CD4-positive, alpha-beta T cell treated with Interleukin-4 for 4 hours (primary cell): ENCODE data around the gene ECM2.

Experiments used
- DNase-seq: peaks from one replicate; pipeline ENCODE4 v3.0.0-alpha.2; 2020

ECM2 gene

GRCh38 chr9:92527291-92527828 is 8.4 kb downstream of the ECM2 start:
- DNase-seq, result no peak

DNA sequence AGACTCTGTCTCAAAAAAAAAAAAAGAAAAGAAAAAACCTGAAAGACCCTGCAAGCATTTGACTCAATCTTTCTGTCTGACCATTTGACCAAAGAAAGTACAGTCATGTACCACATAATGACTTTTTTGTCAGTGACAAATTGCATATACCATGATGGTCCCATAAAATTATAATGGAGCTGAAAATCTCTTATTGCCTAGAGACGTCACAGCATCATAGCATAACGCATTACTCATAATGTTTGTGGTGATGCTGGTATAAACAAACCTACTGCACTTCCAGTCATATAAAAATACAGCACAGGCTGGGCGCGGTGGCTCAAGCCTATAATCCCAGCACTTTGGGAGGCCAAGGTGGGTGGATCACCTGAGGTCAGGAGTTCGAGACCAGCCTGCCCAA is 10.5 kb downstream of the ECM2 start:
- no peak for DNase-seq

DNA sequence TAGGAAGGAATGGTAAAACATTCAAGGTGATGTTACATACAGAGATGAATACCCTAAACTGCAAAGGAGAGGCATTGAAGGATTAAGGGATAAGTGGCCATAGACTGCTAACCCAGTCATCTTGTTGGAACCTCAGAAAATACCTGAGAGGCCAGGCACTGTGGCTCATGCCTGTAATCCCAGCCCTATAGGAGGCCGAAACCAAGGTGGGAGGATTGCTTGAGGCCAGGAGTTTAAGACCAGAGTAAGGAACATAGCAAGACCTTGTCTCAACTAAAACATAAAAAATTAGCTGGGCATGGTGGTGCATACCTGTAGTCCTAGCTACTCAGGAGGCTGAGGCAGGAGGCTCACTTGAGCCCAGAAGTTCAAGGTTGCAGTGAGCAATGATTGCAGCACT is 10.9 kb downstream of the ECM2 start:
- DNase-seq, result no peak

DNA sequence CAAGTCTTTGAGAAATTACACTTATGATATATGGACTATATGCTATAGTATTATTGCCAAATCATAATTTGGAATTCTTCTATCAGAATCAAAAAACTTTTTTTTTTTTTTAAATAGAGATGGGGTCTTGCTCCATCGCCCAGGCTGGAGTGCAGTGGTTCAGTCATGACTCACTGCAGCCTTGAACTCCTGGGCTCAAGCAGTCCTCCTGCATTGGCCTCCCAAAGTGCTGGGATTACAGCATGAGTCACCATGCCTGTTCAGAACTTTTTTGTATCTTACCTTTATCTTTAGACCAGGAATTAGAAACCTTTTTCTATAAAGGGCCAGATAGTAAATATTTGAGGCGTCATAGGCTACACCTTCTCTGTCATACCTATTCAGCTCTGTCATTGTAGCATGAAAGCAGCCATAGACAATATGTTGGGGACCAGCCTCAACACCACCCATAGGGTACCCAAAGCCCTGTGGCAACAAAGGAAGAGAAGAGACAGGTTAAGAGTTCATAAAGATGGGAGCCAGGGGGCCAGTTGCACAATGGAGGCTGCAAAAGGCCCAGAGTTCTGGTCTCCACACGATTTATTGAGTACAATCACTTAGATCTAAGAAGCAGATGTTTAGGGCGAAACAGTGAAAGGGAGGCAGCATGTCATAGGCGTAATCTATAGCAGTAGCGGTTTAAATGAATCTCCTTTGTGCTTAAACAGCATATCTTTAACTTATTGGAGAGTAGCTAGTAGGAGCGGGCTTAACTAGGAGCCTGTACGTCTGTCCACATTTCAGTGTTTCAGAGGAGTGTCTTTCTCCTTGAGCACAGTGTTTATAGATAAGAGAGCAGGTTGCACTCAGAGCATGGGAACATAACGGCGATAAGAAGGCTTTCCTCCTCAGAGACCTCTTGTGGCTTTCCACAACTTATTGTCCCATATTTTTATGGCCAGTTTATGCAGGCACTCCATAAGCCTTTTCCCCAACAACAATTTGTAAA is 12.5 kb downstream of the ECM2 start:
- no peak for DNase-seq

DNA sequence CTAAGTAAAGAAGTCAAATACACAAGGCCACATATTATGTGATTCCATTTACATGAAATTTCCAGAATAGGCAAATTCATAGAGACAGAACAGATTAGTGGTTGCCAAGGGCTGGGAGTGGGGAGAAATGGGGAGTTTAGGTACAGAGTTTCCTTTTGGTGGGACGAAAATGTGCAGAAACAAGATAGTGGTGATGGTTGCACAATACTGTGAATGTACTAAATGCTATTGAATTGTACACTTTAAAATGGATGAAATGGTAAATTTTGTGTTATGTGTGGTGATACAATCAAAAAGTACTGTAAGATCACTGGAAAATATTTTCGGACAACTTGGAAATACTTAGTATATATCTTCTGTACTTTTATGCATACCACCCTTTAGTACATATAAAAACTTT is 15.0 kb downstream of the ECM2 start:
- no peak for DNase-seq

GRCh38 chr9:92518199-92518598 is 17.6 kb downstream of the ECM2 start:
- no peak for DNase-seq

DNA sequence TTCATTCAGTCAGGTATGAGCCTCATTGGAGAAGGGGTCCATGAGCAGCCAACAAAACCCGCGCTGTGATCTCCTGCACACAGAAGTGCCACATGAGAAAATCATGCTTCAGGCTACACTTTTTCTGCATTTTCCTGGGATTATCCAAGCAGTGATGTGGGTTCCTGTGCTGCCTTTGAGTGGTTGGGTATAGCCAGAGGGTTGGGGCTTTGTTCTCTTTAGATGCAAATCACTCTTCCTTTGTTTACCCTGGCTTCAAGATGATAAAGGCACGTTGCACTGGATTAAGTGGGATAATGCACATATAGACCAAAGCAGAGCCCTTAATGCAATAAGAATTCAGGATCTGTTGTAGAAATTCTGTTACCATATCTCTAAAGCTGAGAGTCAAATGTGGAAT is 18.7 kb downstream of the ECM2 start:
- DNase-seq, result no peak

DNA sequence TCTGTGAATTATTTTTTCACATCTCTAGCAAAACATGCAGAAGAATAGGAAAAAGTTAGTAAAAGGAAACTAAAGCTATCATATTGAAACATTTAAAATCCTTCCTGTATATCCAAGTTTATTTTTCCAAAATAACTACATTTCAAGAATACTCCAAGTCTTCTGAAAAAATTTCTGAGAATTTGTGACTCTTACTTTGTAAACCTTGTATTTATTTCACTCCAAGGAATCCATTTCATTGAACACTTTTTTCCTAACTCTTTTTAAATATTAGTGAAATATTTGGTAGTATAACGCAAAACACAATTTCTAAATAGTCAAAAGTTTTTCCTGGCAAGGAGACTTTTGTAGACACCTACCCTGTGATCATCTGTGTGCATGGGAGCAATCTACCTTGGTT is 19.3 kb downstream of the ECM2 start:
- DNase-seq, result no peak

- no peak for DNase-seq
Measured at GRCh38 chr9:92514635-92515034, 21.2 kb downstream of the ECM2 start.

- DNase-seq, result no peak
Measured at GRCh38 chr9:92513349-92513748, 22.4 kb downstream of the ECM2 start.

DNA sequence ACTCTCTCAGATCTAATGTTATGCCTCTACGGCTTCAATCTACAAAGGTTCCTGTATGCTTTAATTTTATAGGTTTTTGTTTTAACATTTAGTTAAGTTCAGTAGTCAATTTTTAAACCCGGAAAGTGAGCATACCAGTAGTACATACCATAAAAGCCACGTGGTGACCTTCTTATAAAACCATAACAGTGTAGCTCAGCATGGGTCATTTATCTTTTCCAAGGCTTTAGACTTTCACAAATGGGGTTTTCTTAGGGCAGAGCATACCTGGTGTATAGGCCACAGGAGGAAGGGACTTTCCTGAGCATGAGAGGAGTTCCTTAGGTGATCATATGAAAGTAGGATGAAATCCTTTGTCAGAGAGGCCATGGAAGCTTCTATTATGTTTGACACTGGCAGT is 23.2 kb downstream of the ECM2 start:
- DNase-seq, result no peak

GRCh38 chr9:92510747-92511146 is 25.0 kb downstream of the ECM2 start:
- DNase-seq, result no peak

DNA sequence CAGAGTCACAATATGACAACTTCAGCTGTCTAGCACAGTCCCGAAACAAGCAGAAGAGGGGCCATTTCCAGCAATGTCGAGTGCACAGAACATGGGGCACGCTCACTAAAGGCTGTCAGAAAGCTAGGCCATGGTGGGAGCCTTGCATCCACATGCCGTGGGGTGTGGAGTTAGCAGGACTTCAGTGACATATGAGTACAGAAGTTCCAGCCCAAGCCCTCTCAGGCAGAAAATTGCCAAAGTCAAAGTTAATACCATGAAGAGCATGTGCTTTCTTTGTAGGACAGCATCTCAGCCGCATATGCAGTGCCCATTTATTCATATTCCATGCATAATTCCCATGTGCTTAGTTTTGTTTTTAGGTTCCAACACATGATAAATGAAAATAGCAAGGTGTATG is 26.7 kb downstream of the ECM2 start:
- DNase-seq, result no peak

DNA sequence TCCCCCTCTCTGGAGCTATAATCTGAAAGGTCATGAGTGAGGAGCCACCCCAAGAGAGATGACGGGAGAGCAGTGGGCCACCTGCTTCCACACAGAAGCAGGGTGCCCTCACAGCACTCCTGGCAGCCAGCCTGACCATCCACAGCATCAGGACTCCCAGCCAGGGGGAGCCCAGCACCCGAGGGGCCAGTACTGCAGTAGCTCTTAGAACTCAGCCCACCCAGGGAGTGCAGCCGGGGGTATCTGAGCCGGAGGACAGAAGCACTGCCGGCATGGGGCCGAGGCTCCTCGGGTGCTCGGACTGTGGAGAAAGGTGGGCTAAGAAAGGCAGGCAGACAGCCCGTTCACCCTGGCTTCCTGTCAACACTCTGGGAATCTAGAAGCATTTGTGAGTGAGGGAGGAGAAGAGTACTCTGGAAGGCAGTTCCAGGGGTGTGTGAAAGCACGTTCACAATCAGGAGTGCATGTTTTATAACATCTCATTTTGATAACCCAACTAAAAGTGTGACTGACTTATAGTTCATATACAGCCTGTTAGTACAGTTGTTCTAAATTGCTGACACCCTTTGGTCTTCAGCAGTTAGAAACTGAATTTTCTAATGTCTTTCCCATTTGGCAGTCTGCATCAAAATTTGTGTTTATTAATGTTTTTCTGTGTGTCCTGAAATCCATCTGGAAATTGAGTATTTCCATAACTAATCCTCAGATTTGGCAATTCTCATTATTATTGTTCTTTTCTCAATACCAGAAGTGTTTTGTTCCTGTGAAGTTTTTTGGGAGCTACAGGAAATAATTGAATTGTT is 27.6 kb downstream of the ECM2 start:
- no peak for DNase-seq

GRCh38 chr9:92507496-92507895 is 28.3 kb downstream of the ECM2 start:
- DNase-seq, result no peak

- DNase-seq, result no peak
Measured at GRCh38 chr9:92507005-92507404, 28.8 kb downstream of the ECM2 start.

DNA sequence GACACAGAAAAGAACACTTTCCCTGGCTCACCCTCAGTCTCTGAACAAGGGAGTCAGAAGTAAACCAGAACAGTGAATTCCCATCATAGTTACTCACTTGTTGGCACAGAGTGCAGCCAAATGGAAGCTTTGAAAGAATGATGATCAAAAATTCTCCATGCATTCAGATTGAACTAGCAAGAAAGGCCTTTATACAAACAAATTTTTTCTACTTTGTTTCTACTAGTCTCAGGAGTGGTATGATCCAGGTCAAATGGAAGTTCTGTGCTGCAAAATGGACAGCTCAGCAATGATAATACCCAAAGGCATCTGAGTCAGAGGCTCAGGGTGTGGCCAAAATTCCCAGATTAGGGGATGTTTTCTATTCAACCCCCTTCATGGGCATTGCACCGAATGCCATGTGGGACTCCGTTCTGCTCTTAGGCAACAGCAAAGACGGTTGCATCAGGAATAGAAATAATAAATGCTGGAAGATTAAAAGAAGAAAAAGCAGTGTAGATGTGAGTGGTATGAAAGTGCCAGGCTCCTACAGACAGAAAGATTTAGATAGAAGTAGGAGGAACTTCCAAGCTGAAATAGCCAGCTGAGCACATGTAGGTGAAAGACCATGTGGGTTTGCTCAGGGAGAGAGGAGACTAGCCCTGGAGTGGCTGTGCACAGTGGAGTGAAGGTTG is 29.5 kb downstream of the ECM2 start:
- no peak for DNase-seq

DNA sequence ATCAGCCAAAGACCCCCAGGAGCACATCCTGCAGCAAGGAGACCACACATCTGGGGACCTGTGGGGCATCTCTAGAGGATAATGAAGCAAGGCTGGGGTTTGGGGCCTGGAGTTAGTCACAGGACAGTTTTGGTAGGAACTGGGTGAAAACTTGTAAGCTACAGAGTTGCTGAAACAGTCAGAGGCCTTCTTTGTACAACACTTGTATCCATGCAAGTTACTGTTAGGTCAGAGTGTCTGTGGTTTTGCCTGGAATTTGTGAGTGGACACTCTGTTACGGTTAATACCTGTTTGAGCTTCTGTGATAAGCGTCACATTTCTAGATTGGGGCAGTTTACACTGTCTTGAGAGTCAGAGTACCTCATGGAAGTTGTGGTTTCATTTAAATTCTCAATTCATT is 30.9 kb downstream of the ECM2 start:
- DNase-seq, result no peak

DNA sequence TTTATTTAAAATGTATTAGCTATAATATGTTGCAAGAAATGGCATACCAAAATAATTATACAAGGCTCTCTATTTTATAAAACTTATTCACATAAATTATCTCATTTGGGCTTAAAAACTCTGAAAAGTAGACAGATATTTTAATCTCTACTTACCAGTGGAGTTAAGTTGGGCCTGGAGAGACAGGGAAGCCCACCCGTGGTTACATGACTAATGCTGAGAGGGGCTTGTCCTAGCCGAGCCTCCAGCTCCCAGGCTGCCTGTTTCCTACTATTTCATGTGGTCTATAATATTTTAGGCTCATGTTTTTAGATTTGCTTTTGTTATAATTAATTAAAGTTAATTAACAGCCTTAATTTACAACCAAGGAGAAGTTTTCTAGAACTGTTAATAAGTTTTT is 32.6 kb downstream of the ECM2 start:
- DNase-seq, result no peak

GRCh38 chr9:92501671-92502393 is 34.0 kb downstream of the ECM2 start:
- no peak for DNase-seq

DNA sequence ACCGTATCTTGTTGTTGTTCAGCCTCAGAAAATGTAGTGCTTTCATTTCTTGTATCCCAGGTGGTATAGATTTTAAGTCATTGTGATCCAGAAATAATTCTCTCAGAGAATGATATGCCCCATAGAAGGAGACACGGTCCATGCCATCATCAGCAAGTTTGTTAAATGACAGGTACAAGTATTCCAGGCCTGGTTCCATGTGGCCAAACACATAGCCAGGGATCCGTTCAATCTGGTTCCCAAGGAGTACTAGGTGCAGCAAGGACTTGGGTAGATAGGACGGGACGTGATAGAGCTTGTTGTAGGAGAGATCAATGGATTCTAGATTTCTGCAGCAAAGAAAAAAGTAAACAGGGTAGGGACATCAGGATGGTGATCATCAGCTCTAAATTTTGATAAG is 35.1 kb downstream of the ECM2 start:
- no peak for DNase-seq

DNA sequence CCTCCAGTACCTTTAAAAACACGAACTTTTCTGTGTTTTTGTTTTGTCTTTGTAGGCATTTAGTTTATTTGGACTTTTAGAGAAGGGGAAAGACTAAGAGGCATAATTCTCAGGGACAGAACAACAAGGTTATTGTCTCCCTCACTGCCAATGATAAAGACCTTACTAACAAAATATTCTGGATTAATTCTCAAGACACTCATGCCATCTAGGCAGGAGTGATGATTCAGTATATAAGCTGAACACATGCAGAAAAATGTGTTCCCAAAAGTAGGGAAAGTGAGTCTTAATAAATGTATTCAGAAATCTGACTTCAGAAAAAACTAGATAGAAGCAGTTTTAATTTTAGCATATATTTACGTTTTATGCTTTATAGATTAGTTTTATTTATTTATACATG is 36.1 kb downstream of the ECM2 start:
- DNase-seq, result no peak
